ENCODE measurements around the gene EGFL7.

The EGFL7 gene

GRCh38 chr9:136721339-136722092 lies 58.8 kb downstream of the EGFL7 start:
- no peak for DNase-seq
